ENCODE data around the gene TMC7.

The TMC7 gene

GRCh38 chr16:19031738-19032137 lies 48.0 kb downstream of the TMC7 start:
- Mint-ChIP-seq H3K9me3 (no peaks in the 10 kb centered on the region), H3K4me1 (ENCODE audit: low read depth) (no peaks in the 10 kb centered on the region), H3K36me3 (ENCODE audit: low read depth) (no peaks in the 10 kb centered on the region), H3K27ac (no peak overlapping the region), H3K27me3 (ENCODE audit: low read depth) (no peaks in the 10 kb centered on the region), H3K4me3 (no peak overlapping the region)

GRCh38 chr16:19033761-19034160 lies 50.0 kb downstream of the TMC7 start:
- no peaks in the 10 kb centered on the region for H3K4me1 Mint-ChIP-seq (ENCODE audit: low read depth)
- H3K36me3 Mint-ChIP-seq (ENCODE audit: low read depth), result no peaks in the 10 kb centered on the region
- no peaks in the 10 kb centered on the region for H3K27me3 Mint-ChIP-seq (ENCODE audit: low read depth)
- H3K27ac Mint-ChIP-seq, result no peak overlapping the region
- no peak overlapping the region for H3K4me3 Mint-ChIP-seq
- H3K9me3 Mint-ChIP-seq, result no peaks in the 10 kb centered on the region

GRCh38 chr16:19040400-19040799 lies 56.7 kb downstream of the TMC7 start:
- no peak overlapping the region for H3K27ac Mint-ChIP-seq
- no peak overlapping the region for H3K4me3 Mint-ChIP-seq
- H3K36me3 Mint-ChIP-seq (ENCODE audit: low read depth), result no peaks in the 10 kb centered on the region
- H3K9me3 Mint-ChIP-seq, result no peaks in the 10 kb centered on the region
- no peaks in the 10 kb centered on the region for H3K4me1 Mint-ChIP-seq (ENCODE audit: low read depth)
- no peaks in the 10 kb centered on the region for H3K27me3 Mint-ChIP-seq (ENCODE audit: low read depth)

GRCh38 chr16:19044769-19045168 lies 61.0 kb downstream of the TMC7 start:
- Mint-ChIP-seq H3K27ac (no peak overlapping the region), H3K27me3 (ENCODE audit: low read depth) (no peaks in the 10 kb centered on the region), H3K4me3 (no peak overlapping the region), H3K4me1 (ENCODE audit: low read depth) (no peaks in the 10 kb centered on the region), H3K36me3 (ENCODE audit: low read depth) (no peaks in the 10 kb centered on the region), H3K9me3 (no peaks in the 10 kb centered on the region)

GRCh38 chr16:19046062-19046461 lies 62.3 kb downstream of the TMC7 start:
- Mint-ChIP-seq H3K4me3 (no peak overlapping the region), H3K36me3 (ENCODE audit: low read depth) (no peaks in the 10 kb centered on the region), H3K9me3 (no peaks in the 10 kb centered on the region), H3K27ac (no peak overlapping the region), H3K4me1 (ENCODE audit: low read depth) (no peaks in the 10 kb centered on the region), H3K27me3 (ENCODE audit: low read depth) (no peaks in the 10 kb centered on the region)

GRCh38 chr16:19062706-19063105 lies 79.0 kb downstream of the TMC7 start:
- H3K27ac Mint-ChIP-seq, result no peak overlapping the region
- H3K9me3 Mint-ChIP-seq, result no peaks in the 10 kb centered on the region
- no peak overlapping the region for H3K4me3 Mint-ChIP-seq
- H3K27me3 Mint-ChIP-seq (ENCODE audit: low read depth), result peaks cover 9% of the 10 kb centered on the region
- peaks cover 6% of the 10 kb centered on the region for H3K4me1 Mint-ChIP-seq (ENCODE audit: low read depth)
- peaks cover 2% of the 10 kb centered on the region for H3K36me3 Mint-ChIP-seq (ENCODE audit: low read depth)

GRCh38 chr16:19066988-19067348 lies 83.2 kb downstream of the TMC7 start:
- H3K27me3 Mint-ChIP-seq (ENCODE audit: low read depth), result peaks cover 6% of the 10 kb centered on the region

GRCh38 chr16:19067349-19068236 lies 83.9 kb downstream of the TMC7 start, which contains the start of gene COQ7:
TSS of gene COQ7 (plus strand) at chr16:19067614. CDS start at chr16:19067665, 51 bp downstream.
- Mint-ChIP-seq H3K36me3 (ENCODE audit: low read depth) (peaks cover 2% of the 10 kb centered on the region), H3K4me3 (peak within 1 kb of the TSS; percentile 87), H3K9me3 (no peaks in the 10 kb centered on the region), H3K27me3 (ENCODE audit: low read depth) (peaks cover 6% of the 10 kb centered on the region), H3K4me1 (ENCODE audit: low read depth) (peaks cover 10% of the 10 kb centered on the region), H3K27ac (peak within 1 kb of the TSS; percentile 91)

More at GRCh38 chr16:19066988-19067348, 83.2 kb downstream of the TMC7 start:
- Mint-ChIP-seq H3K36me3 (ENCODE audit: low read depth) (peaks cover 2% of the 10 kb centered on the region), H3K4me3 (peak overlapping the region; percentile 87), H3K27ac (peak overlapping the region; percentile 91), H3K9me3 (no peaks in the 10 kb centered on the region), H3K4me1 (ENCODE audit: low read depth) (peaks cover 10% of the 10 kb centered on the region)

- H3K4me1 Mint-ChIP-seq (ENCODE audit: low read depth), result peaks cover 10% of the 10 kb centered on the region
- no peaks in the 10 kb centered on the region for H3K9me3 Mint-ChIP-seq
- peaks cover 2% of the 10 kb centered on the region for H3K36me3 Mint-ChIP-seq (ENCODE audit: low read depth)
- H3K27me3 Mint-ChIP-seq (ENCODE audit: low read depth), result no peaks in the 10 kb centered on the region
- H3K4me3 Mint-ChIP-seq, result peak overlapping the region; percentile 87
- H3K27ac Mint-ChIP-seq, result peak overlapping the region; percentile 91
Measured at GRCh38 chr16:19068237-19068815, 84.6 kb downstream of the TMC7 start.

- H3K9me3 Mint-ChIP-seq, result no peaks in the 10 kb centered on the region
- no peak overlapping the region for H3K4me3 Mint-ChIP-seq
- no peak overlapping the region for H3K27ac Mint-ChIP-seq
- H3K4me1 Mint-ChIP-seq (ENCODE audit: low read depth), result peaks cover 6% of the 10 kb centered on the region
- peaks cover 2% of the 10 kb centered on the region for H3K36me3 Mint-ChIP-seq (ENCODE audit: low read depth)
- H3K27me3 Mint-ChIP-seq (ENCODE audit: low read depth), result no peaks in the 10 kb centered on the region
Measured at GRCh38 chr16:19071811-19072777, 88.4 kb downstream of the TMC7 start.

GRCh38 chr16:19073344-19073743 lies 89.6 kb downstream of the TMC7 start:
- Mint-ChIP-seq H3K36me3 (ENCODE audit: low read depth) (peaks cover 2% of the 10 kb centered on the region), H3K27me3 (ENCODE audit: low read depth) (no peaks in the 10 kb centered on the region), H3K27ac (no peak overlapping the region), H3K9me3 (no peaks in the 10 kb centered on the region), H3K4me1 (ENCODE audit: low read depth) (peaks cover 4% of the 10 kb centered on the region), H3K4me3 (no peak overlapping the region)

- Mint-ChIP-seq H3K27me3 (ENCODE audit: low read depth) (no peaks in the 10 kb centered on the region), H3K9me3 (no peaks in the 10 kb centered on the region), H3K27ac (no peak overlapping the region), H3K4me3 (no peak overlapping the region), H3K36me3 (ENCODE audit: low read depth) (peaks cover 2% of the 10 kb centered on the region), H3K4me1 (ENCODE audit: low read depth) (peaks cover 2% of the 10 kb centered on the region)
Measured at GRCh38 chr16:19073863-19074262, 90.1 kb downstream of the TMC7 start.

GRCh38 chr16:19075511-19075910 lies 91.8 kb downstream of the TMC7 start:
- Mint-ChIP-seq H3K27me3 (ENCODE audit: low read depth) (no peaks in the 10 kb centered on the region), H3K9me3 (no peaks in the 10 kb centered on the region), H3K27ac (no peak overlapping the region), H3K36me3 (ENCODE audit: low read depth) (peaks cover 5% of the 10 kb centered on the region), H3K4me3 (no peak overlapping the region), H3K4me1 (ENCODE audit: low read depth) (no peaks in the 10 kb centered on the region)

GRCh38 chr16:19077879-19078278 lies 94.1 kb downstream of the TMC7 start:
- Mint-ChIP-seq H3K4me3 (no peak overlapping the region), H3K4me1 (ENCODE audit: low read depth) (no peaks in the 10 kb centered on the region), H3K27ac (no peak overlapping the region), H3K9me3 (no peaks in the 10 kb centered on the region), H3K27me3 (ENCODE audit: low read depth) (no peaks in the 10 kb centered on the region), H3K36me3 (ENCODE audit: low read depth) (peaks cover 16% of the 10 kb centered on the region)

Measured in T-helper 1 cell treated with Interleukin-12 subunit alpha and Interleukin-12 subunit beta and Interleukin-4 antibody, amounts not matched to agents 30 μg/mL and 1 μg/mL, for 36 hours (primary cell).